ENCODE results near the gene OR51M1.
"Not testable (repeated sequence)": the region's sequence is repeated elsewhere in the genome, so short reads cannot be mapped to it uniquely, and the experiment has no call there.

Gene OR51M1, protein sequence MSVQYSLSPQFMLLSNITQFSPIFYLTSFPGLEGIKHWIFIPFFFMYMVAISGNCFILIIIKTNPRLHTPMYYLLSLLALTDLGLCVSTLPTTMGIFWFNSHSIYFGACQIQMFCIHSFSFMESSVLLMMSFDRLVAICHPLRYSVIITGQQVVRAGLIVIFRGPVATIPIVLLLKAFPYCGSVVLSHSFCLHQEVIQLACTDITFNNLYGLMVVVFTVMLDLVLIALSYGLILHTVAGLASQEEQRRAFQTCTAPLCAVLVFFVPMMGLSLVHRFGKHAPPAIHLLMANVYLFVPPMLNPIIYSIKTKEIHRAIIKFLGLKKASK

DNA sequence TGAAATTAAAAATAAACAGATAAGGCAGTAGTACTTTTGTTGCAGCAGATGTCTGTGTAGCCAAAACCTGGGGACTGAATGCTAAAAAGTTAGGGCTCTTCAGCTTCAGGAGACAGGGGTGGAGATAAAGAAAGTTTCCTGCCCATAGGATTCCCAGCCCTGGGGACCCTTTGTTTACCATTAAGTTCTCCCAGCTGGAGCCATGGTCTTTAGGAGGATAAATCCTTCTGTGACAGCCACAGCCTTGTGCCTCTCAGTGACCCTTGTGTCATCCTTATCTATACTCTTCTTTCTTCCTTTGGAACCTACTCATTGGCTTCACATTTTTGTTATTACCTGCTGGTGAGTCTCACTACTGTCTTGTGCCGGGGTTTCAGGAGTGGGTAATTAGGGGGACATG, at the start of gene OR51M1:
TSS of gene OR51M1 (plus strand) at position 237 of the 400 bp plus-strand sequence. CDS start 5,587 bp downstream, outside the sequence.
- Histone ChIP-seq H3K4me1 (ENCODE audit: insufficient read depth, low read length, poor library complexity, severe bottlenecking) (no peaks in the 10 kb centered on the region), H3K27me3 (ENCODE audit: insufficient read depth, low read length, poor library complexity, severe bottlenecking) (no peaks in the 10 kb centered on the region), H3K4me3 (ENCODE audit: low read length, poor library complexity, severe bottlenecking) (no peak within 1 kb of the TSS), H2AFZ (ENCODE audit: low read length) (no peak within 1 kb of the TSS), H4K20me1 (ENCODE audit: insufficient read depth, low read length, poor library complexity, severe bottlenecking) (no peaks in the 10 kb centered on the region), H3K9ac (ENCODE audit: low read depth, low read length, poor library complexity, severe bottlenecking) (no peak within 1 kb of the TSS), H3F3A (ENCODE audit: low read depth) (no peaks in the 10 kb centered on the region), H3K79me2 (ENCODE audit: insufficient read depth, low read length) (no peaks in the 10 kb centered on the region), H3K9me3 (ENCODE audit: insufficient read depth, low read depth, low read length) (no peaks in the 10 kb centered on the region), H3K4me2 (ENCODE audit: low read depth, low read length, poor library complexity, severe bottlenecking) (no peak within 1 kb of the TSS), H3K9me2 (replicated peaks; ENCODE audit: low read depth, low read length) (0 out of 2 replicates have a peak, but pooled peaks cover 3% of the 10 kb centered on the region), H3K36me3 (ENCODE audit: insufficient read depth, low read length) (no peaks in the 10 kb centered on the region)
- no peak for TF ChIP-seq EZH2phosphoT487 (IDR thresholded peaks at IDR 0.05; ENCODE audit: borderline replicate concordance)
- TF ChIP-seq, protein P1, sequence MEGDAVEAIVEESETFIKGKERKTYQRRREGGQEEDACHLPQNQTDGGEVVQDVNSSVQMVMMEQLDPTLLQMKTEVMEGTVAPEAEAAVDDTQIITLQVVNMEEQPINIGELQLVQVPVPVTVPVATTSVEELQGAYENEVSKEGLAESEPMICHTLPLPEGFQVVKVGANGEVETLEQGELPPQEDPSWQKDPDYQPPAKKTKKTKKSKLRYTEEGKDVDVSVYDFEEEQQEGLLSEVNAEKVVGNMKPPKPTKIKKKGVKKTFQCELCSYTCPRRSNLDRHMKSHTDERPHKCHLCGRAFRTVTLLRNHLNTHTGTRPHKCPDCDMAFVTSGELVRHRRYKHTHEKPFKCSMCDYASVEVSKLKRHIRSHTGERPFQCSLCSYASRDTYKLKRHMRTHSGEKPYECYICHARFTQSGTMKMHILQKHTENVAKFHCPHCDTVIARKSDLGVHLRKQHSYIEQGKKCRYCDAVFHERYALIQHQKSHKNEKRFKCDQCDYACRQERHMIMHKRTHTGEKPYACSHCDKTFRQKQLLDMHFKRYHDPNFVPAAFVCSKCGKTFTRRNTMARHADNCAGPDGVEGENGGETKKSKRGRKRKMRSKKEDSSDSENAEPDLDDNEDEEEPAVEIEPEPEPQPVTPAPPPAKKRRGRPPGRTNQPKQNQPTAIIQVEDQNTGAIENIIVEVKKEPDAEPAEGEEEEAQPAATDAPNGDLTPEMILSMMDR (conservative IDR thresholded peaks at IDR 0.05; ENCODE audit: low read length), result no peak

DNA sequence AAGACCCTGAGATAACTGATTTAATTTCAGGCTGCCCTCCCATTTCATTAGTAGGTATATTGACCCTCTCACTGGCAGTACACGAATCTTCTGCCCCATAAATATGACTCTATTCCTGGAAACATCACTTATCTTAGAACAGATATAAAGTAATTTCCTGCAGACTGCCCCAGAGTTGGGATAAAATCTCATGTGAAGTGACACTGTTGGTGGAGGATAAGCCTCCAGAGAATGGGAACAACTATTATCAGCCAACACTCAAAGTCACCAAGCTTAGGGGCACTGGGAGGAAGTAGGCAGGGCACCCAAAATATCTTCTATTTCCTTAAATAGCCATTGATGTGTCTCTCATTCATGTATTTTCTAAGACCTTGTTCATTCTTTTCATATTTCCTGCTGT, 48.4 kb upstream of the OR51M1 start:
- Histone ChIP-seq H4K20me1 (ENCODE audit: insufficient read depth, low read length, poor library complexity, severe bottlenecking) (no peaks in the 10 kb centered on the region), H3K36me3 (ENCODE audit: insufficient read depth, low read length) (no peaks in the 10 kb centered on the region), H3K4me1 (ENCODE audit: insufficient read depth, low read length, poor library complexity, severe bottlenecking) (no peaks in the 10 kb centered on the region), H2AFZ (ENCODE audit: low read length) (no peak overlapping the region), H3K9ac (ENCODE audit: low read depth, low read length, poor library complexity, severe bottlenecking) (no peak overlapping the region), H3K4me2 (ENCODE audit: low read depth, low read length, poor library complexity, severe bottlenecking) (no peak overlapping the region), H3K4me3 (ENCODE audit: low read length, poor library complexity, severe bottlenecking) (no peak overlapping the region), H3F3A (ENCODE audit: low read depth) (no peaks in the 10 kb centered on the region), H3K27me3 (ENCODE audit: insufficient read depth, low read length, poor library complexity, severe bottlenecking) (no peaks in the 10 kb centered on the region), H3K9me3 (ENCODE audit: insufficient read depth, low read depth, low read length) (no peaks in the 10 kb centered on the region), H3K79me2 (ENCODE audit: insufficient read depth, low read length) (no peaks in the 10 kb centered on the region), H3K9me2 (replicated peaks; ENCODE audit: low read depth, low read length) (no peaks in the 10 kb centered on the region)
- no peak for TF ChIP-seq EZH2phosphoT487 (IDR thresholded peaks at IDR 0.05; ENCODE audit: borderline replicate concordance)
- TF ChIP-seq, protein P1 (conservative IDR thresholded peaks at IDR 0.05; ENCODE audit: low read length), result no peak

DNA sequence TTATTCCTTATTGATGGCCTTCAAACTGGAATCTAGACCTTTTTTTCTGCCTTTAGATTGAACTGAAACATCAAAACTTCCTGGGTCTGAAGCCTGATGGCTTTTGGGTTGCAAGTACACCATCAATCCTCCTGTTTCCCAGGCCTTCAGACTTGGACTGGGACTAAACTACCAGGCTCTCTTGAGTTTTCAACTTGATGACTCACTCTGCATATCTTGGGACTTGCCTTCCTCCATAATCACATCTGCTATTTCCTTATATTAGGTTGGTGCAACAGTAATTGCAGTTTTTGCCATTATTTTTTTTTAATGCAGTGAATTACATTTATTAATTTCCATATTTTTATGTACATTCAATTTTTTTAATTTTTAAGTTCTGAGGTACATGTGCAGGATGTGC, 47.3 kb upstream of the OR51M1 start:
- Histone ChIP-seq H3K36me3 (ENCODE audit: insufficient read depth, low read length) (no peaks in the 10 kb centered on the region), H3K4me3 (ENCODE audit: low read length, poor library complexity, severe bottlenecking) (no peak overlapping the region), H2AFZ (ENCODE audit: low read length) (no peak overlapping the region), H3K9me2 (replicated peaks; ENCODE audit: low read depth, low read length) (no peaks in the 10 kb centered on the region), H3K79me2 (ENCODE audit: insufficient read depth, low read length) (no peaks in the 10 kb centered on the region), H3K27me3 (ENCODE audit: insufficient read depth, low read length, poor library complexity, severe bottlenecking) (no peaks in the 10 kb centered on the region), H4K20me1 (ENCODE audit: insufficient read depth, low read length, poor library complexity, severe bottlenecking) (no peaks in the 10 kb centered on the region), H3K4me1 (ENCODE audit: insufficient read depth, low read length, poor library complexity, severe bottlenecking) (no peaks in the 10 kb centered on the region), H3K9me3 (ENCODE audit: insufficient read depth, low read depth, low read length) (no peaks in the 10 kb centered on the region), H3K4me2 (ENCODE audit: low read depth, low read length, poor library complexity, severe bottlenecking) (no peak overlapping the region), H3K9ac (ENCODE audit: low read depth, low read length, poor library complexity, severe bottlenecking) (no peak overlapping the region), H3F3A (ENCODE audit: low read depth) (no peaks in the 10 kb centered on the region)
- no peak for TF ChIP-seq EZH2phosphoT487 (IDR thresholded peaks at IDR 0.05; ENCODE audit: borderline replicate concordance)
- TF ChIP-seq, protein P1 (conservative IDR thresholded peaks at IDR 0.05; ENCODE audit: low read length), result no peak

DNA sequence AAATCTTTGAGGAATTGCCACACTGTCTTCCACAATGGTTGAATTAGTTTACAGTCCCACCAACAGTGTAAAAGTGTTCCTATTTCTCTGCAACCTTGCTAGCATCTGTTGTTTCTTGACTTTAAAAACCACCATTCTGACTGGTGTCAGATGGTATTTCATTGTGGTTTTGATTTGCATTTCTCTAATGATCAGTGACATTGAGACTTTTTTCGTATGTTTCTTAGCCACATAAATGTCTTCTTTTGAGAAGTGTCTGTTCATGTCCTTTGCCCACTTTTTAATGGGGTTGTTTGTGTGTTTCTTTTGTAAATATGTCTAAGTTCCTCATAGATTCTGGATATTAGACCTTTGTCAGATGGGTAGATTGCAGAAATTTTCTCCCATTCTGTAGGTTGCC, 46.4 kb upstream of the OR51M1 start:
- H3K79me2 ChIP-seq (ENCODE audit: insufficient read depth, low read length); H3K4me1 ChIP-seq (ENCODE audit: insufficient read depth, low read length, poor library complexity, severe bottlenecking); H3K4me3 ChIP-seq (ENCODE audit: low read length, poor library complexity, severe bottlenecking); H3F3A ChIP-seq (ENCODE audit: low read depth); H4K20me1 ChIP-seq (ENCODE audit: insufficient read depth, low read length, poor library complexity, severe bottlenecking); H2AFZ ChIP-seq (ENCODE audit: low read length); H3K36me3 ChIP-seq (ENCODE audit: insufficient read depth, low read length); H3K9me3 ChIP-seq (ENCODE audit: insufficient read depth, low read depth, low read length); H3K4me2 ChIP-seq (ENCODE audit: low read depth, low read length, poor library complexity, severe bottlenecking); H3K27me3 ChIP-seq (ENCODE audit: insufficient read depth, low read length, poor library complexity, severe bottlenecking); H3K9me2 ChIP-seq (replicated peaks; ENCODE audit: low read depth, low read length); H3K9ac ChIP-seq (ENCODE audit: low read depth, low read length, poor library complexity, severe bottlenecking): not testable (repeated sequence)

All from Loucy (cell line).